HepG2 (cell line): ENCODE results near the gene CNTD1. TPM values are rescaled to one million over a fixed set of nuclear protein-coding genes. Genes with fewer than 3 reads are reported as not detected.

ENCODE experiments used
- ASH2L ChIP-seq: fragments of 300-600, 200-600 bp; sonication (generic); IDR thresholded peaks from 2 replicates; pipeline ENCODE4 v1.7.0; 2017; ENCODE audit warnings: low read depth, mild to moderate bottlenecking, moderate library complexity, mixed read lengths, low read length; ENCODE audit not compliant: insufficient read length
- CBX2 ChIP-seq, 2 experiments: fragments of 200-600 bp in 1 of 2; sonication (generic); formaldehyde crosslinking in 1 of 2; IDR thresholded peaks; 2 replicates each; pipeline versions ENCODE4 v1.7.0 to v1.8.1; 2018 to 2022; ENCODE audit warnings: low read depth in 2 of 2, low read length in 1 of 2, mild to moderate bottlenecking in 1 of 2, missing genetic modification reagents in 1 of 2
- CBX5 ChIP-seq: sonication (generic); formaldehyde crosslinking; IDR thresholded peaks from 2 replicates; pipeline ENCODE4 v1.4.0; 2020; ENCODE audit warnings: missing genetic modification reagents, borderline replicate concordance
- CC2D1A ChIP-seq: sonication (generic); formaldehyde crosslinking; IDR thresholded peaks from 2 replicates; pipeline ENCODE4 v1.8.1; 2023; ENCODE audit warnings: mild to moderate bottlenecking, missing genetic modification reagents
- CHD2 ChIP-seq: IDR thresholded peaks from 2 replicates; pipeline ENCODE4 v1.6.1; 2011; ENCODE audit warnings: low read depth, low read length, improper control_type of control experiment
- EED ChIP-seq: sonication (generic); formaldehyde crosslinking; IDR thresholded peaks from 2 replicates; pipeline ENCODE4 v1.5.0; 2020; ENCODE audit warnings: mild to moderate bottlenecking, missing genetic modification reagents
- FIP1L1 ChIP-seq: fragments of 200-400 bp; formaldehyde crosslinking; IDR thresholded peaks from 2 replicates; pipeline ENCODE4 v1.6.1; 2018; ENCODE audit warnings: low read depth, mild to moderate bottlenecking, low read length, moderate library complexity, borderline replicate concordance; ENCODE audit not compliant: insufficient read depth
- MED1 ChIP-seq: sonication (generic); formaldehyde crosslinking; IDR thresholded peaks from 2 replicates; pipeline ENCODE4 v1.4.0; 2020; ENCODE audit warnings: missing genetic modification reagents
- MTF2 ChIP-seq: sonication (generic); formaldehyde crosslinking; IDR thresholded peaks from 2 replicates; pipeline ENCODE4 v1.5.0; 2020; ENCODE audit warnings: missing genetic modification reagents, borderline replicate concordance
- MXD4 ChIP-seq: IDR thresholded peaks from 2 replicates; pipeline ENCODE4 v1.6.1; 2016; ENCODE audit warnings: mild to moderate bottlenecking, missing biosample characterization, missing genetic modification reagents
- PCBP2 ChIP-seq: fragments of 200-400 bp; formaldehyde crosslinking; optimal IDR thresholded peaks from 2 replicates; pipeline ENCODE3; 2018; ENCODE audit warnings: low read length, low read depth; ENCODE audit not compliant: poor library complexity, severe bottlenecking
- SNAI1 ChIP-seq: sonication (generic); formaldehyde crosslinking; IDR thresholded peaks from 2 replicates; pipeline ENCODE4 v1.5.0; 2020; ENCODE audit warnings: mild to moderate bottlenecking, missing genetic modification reagents, borderline replicate concordance
- SNAPC4 ChIP-seq: sonication (generic); formaldehyde crosslinking; IDR thresholded peaks from 2 replicates; pipeline ENCODE4 v1.4.0; 2020; ENCODE audit warnings: mild to moderate bottlenecking, missing genetic modification reagents
- TFE3 ChIP-seq: IDR thresholded peaks from 2 replicates; pipeline ENCODE4 v1.6.1; 2016
- WIZ ChIP-seq: sonication (generic); formaldehyde crosslinking; IDR thresholded peaks from 2 replicates; pipeline ENCODE4 v1.5.1; 2020; ENCODE audit warnings: mild to moderate bottlenecking, missing genetic modification reagents
- ZBTB7A ChIP-seq: sonication (generic); formaldehyde crosslinking; IDR thresholded peaks from 2 replicates; pipeline ENCODE4 v1.8.0; 2022; ENCODE audit warnings: mild to moderate bottlenecking, missing genetic modification reagents
- ZNF101 ChIP-seq: sonication (generic); formaldehyde crosslinking; IDR thresholded peaks from 2 replicates; pipeline ENCODE4 v1.4.0; 2020; ENCODE audit warnings: mild to moderate bottlenecking, low read depth, missing genetic modification reagents, borderline replicate concordance
- ZNF138 ChIP-seq: sonication (generic); formaldehyde crosslinking; IDR thresholded peaks from 2 replicates; pipeline ENCODE4 v1.5.0; 2020; ENCODE audit warnings: mild to moderate bottlenecking, low read depth, missing genetic modification reagents
- ZNF644 ChIP-seq: IDR thresholded peaks from 2 replicates; pipeline ENCODE4 v1.6.1; 2016; ENCODE audit warnings: low read depth
- ZNF710 ChIP-seq: sonication (generic); formaldehyde crosslinking; IDR thresholded peaks from 2 replicates; pipeline ENCODE4 v1.5.0; 2020; ENCODE audit warnings: mild to moderate bottlenecking, missing genetic modification reagents, borderline replicate concordance
- ZNF747 ChIP-seq: sonication (generic); formaldehyde crosslinking; IDR thresholded peaks from 2 replicates; pipeline ENCODE4 v1.8.1; 2023; ENCODE audit warnings: missing genetic modification reagents, mild to moderate bottlenecking, borderline replicate concordance
- ZNF792 ChIP-seq: IDR thresholded peaks from 2 replicates; pipeline ENCODE4 v1.6.1; 2016
- polyA plus RNA-seq, 8 experiments: library from polyadenylated mRNA; depleted of rRNA in 3 of 8; stranded (reverse) in 7 of 8; unstranded in 1 of 8; fragments of >200 nt; fragmentation: Illumina TruSeq in 4 of 8; extraction: Trizol in 4 of 8; gene quantifications; 2 replicates each; pipeline versions ENCODE4 v1.2.1 to v1.2.3, GENCODE V29; 2011 to 2016; ENCODE audit warnings: low read depth in 4 of 8, missing spikeins in 1 of 8, mixed read lengths in 1 of 8; ENCODE audit not compliant: insufficient read depth in 1 of 8
- total RNA-seq, 5 experiments: library from RNA; depleted of rRNA; stranded (reverse); fragments of >200 nt; fragmentation: Illumina TruSeq; extraction: Trizol; gene quantifications; 2 replicates each; pipeline ENCODE4 v1.2.3, GENCODE V29; 2016; ENCODE audit warnings: low read depth in 1 of 5

The CNTD1 gene
- total and polyA plus RNA-seq, 2 of the 13 experiments (the other 11 are each of a cell fraction or from before 2014, with no cell fraction given) = 0.11 to 0.15 TPM

GRCh38 chr17:42819939-42820535 lies 21.4 kb downstream of the CNTD1 start (continued):
- no peak for TF ChIP-seq ZNF644
- no peak for TF ChIP-seq CBX2 (IDR thresholded peaks at IDR 0.05; ENCODE audit: low read depth, low read length)
- no peak for TF ChIP-seq CBX2 (CRISPR knock-in tag; IDR thresholded peaks at IDR 0.05; ENCODE audit: low read depth)
- TF ChIP-seq TFE3 (CRISPR knock-in tag) = no peak
- no peak for TF ChIP-seq SNAPC4 (CRISPR knock-in tag)
- TF ChIP-seq ZNF138 = no peak
- TF ChIP-seq ZNF710 (CRISPR knock-in tag) = no peak
- TF ChIP-seq PCBP2 = no peak
- TF ChIP-seq MED1 = 0 out of 2 replicates have a peak, but pooled peaks have one; percentile 11
- no peak for TF ChIP-seq ZNF747 (CRISPR knock-in tag)
- no peak for TF ChIP-seq ASH2L
- no peak for TF ChIP-seq EED
- no peak for TF ChIP-seq SNAI1 (CRISPR knock-in tag)
- no peak for TF ChIP-seq ZNF792 (CRISPR knock-in tag)
- TF ChIP-seq FIP1L1 = no peak
- TF ChIP-seq MXD4 = peak; percentile 53; the same call in 1 of the 2 replicates
- no peak for TF ChIP-seq WIZ (CRISPR knock-in tag)
- no peak for TF ChIP-seq ZBTB7A
- no peak for TF ChIP-seq CHD2
- TF ChIP-seq ZNF101 (CRISPR knock-in tag) = no peak
- TF ChIP-seq MTF2 (CRISPR knock-in tag) = no peak
- no peak for TF ChIP-seq CBX5 (CRISPR knock-in tag)
- TF ChIP-seq CC2D1A (CRISPR knock-in tag) = no peak
